ENCODE data around the gene NIT2. TPM values are rescaled to one million over a fixed set of nuclear protein-coding genes. Genes with fewer than 3 reads are reported as not detected.

NIT2 gene
- polyA plus RNA-seq, 1 donor from 2014 or later, result 17.2 TPM

GRCh38 chr3:100360757-100361496 lies 26.4 kb downstream of the NIT2 start:
- Histone ChIP-seq H3K9me3 (ENCODE audit: low read length) (peaks cover 5% of the 10 kb centered on the region), H3K4me3 (ENCODE audit: low read length) (no peak overlapping the region), H3F3A (ENCODE audit: insufficient read depth, low read length, poor library complexity, severe bottlenecking) (no peaks in the 10 kb centered on the region), H4K20me1 (ENCODE audit: insufficient read depth) (no peaks in the 10 kb centered on the region), H3K79me2 (replicated peaks; ENCODE audit: insufficient read depth, low read length) (no peaks in the 10 kb centered on the region), H3K9ac (ENCODE audit: low read length) (no peak overlapping the region), H3K36me3 (ENCODE audit: insufficient read depth, low read length) (peaks cover 11% of the 10 kb centered on the region), H3K4me2 (ENCODE audit: low read length) (no peak overlapping the region), H3K27ac (ENCODE audit: low read length) (no peak overlapping the region), H3K27me3 (ENCODE audit: insufficient read depth, low read depth, low read length) (no peaks in the 10 kb centered on the region), H3K9me2 (ENCODE audit: insufficient read depth, low read length) (no peaks in the 10 kb centered on the region), H2AFZ (ENCODE audit: low read depth, low read length) (no peak overlapping the region)
- TF ChIP-seq CTCF (IDR thresholded peaks at IDR 0.05; ENCODE audit: poor library complexity, severe bottlenecking) (no peak), REST (IDR thresholded peaks at IDR 0.05; ENCODE audit: borderline replicate concordance) (no peak), POLR2AphosphoS5 (IDR thresholded peaks at IDR 0.05) (no peak), SMC3 (conservative IDR thresholded peaks at IDR 0.05; ENCODE audit: poor library complexity) (no peak), MXI1 (conservative IDR thresholded peaks at IDR 0.05; ENCODE audit: poor library complexity, severe bottlenecking) (no peak), TAF1 (IDR thresholded peaks at IDR 0.05; ENCODE audit: low read depth) (no peak), EZH2 (IDR thresholded peaks at IDR 0.05; ENCODE audit: borderline replicate concordance, insufficient read depth, low read length, poor library complexity, severe bottlenecking) (no peak), EP300 (conservative IDR thresholded peaks at IDR 0.05; ENCODE audit: poor library complexity, severe bottlenecking) (no peak), RAD21 (conservative IDR thresholded peaks at IDR 0.05) (no peak)

GRCh38 chr3:100361897-100362296 lies 27.3 kb downstream of the NIT2 start:
- Histone ChIP-seq H3F3A (ENCODE audit: insufficient read depth, low read length, poor library complexity, severe bottlenecking) (no peaks in the 10 kb centered on the region), H3K4me2 (ENCODE audit: low read length) (no peak overlapping the region), H3K36me3 (ENCODE audit: insufficient read depth, low read length) (peaks cover 11% of the 10 kb centered on the region), H3K27me3 (ENCODE audit: insufficient read depth, low read depth, low read length) (no peaks in the 10 kb centered on the region), H3K79me2 (replicated peaks; ENCODE audit: insufficient read depth, low read length) (no peaks in the 10 kb centered on the region), H3K27ac (ENCODE audit: low read length) (no peak overlapping the region), H3K4me3 (ENCODE audit: low read length) (no peak overlapping the region), H3K9me3 (ENCODE audit: low read length) (peaks cover 5% of the 10 kb centered on the region), H4K20me1 (ENCODE audit: insufficient read depth) (no peaks in the 10 kb centered on the region), H3K9ac (ENCODE audit: low read length) (no peak overlapping the region), H3K9me2 (ENCODE audit: insufficient read depth, low read length) (no peaks in the 10 kb centered on the region), H2AFZ (ENCODE audit: low read depth, low read length) (no peak overlapping the region)
- no peak for TF ChIP-seq CTCF (IDR thresholded peaks at IDR 0.05; ENCODE audit: poor library complexity, severe bottlenecking)
- TF ChIP-seq RAD21 (conservative IDR thresholded peaks at IDR 0.05), result no peak
- no peak for TF ChIP-seq REST (IDR thresholded peaks at IDR 0.05; ENCODE audit: borderline replicate concordance)
- TF ChIP-seq MXI1 (conservative IDR thresholded peaks at IDR 0.05; ENCODE audit: poor library complexity, severe bottlenecking), result no peak
- no peak for TF ChIP-seq SMC3 (conservative IDR thresholded peaks at IDR 0.05; ENCODE audit: poor library complexity)
- no peak for TF ChIP-seq TAF1 (IDR thresholded peaks at IDR 0.05; ENCODE audit: low read depth)
- no peak for TF ChIP-seq EZH2 (IDR thresholded peaks at IDR 0.05; ENCODE audit: borderline replicate concordance, insufficient read depth, low read length, poor library complexity, severe bottlenecking)
- no peak for TF ChIP-seq POLR2AphosphoS5 (IDR thresholded peaks at IDR 0.05)
- TF ChIP-seq EP300 (conservative IDR thresholded peaks at IDR 0.05; ENCODE audit: poor library complexity, severe bottlenecking), result no peak
